Adrenal gland (tissue), 12 donors: Measurements from ENCODE around the gene OR2A5. TPM values are rescaled to one million over a fixed set of nuclear protein-coding genes. Genes with fewer than 3 reads are reported as not detected.

Experiments
- DNase-seq, 7 donors: peaks; one replicate each; pipeline ENCODE4 v3.0.0-alpha.2; 2019 to 2020
- H3K27ac ChIP-seq, 5 donors: fragments of 200-600 bp; sonication (generic) in 4 of 5; 1 replicate in 3 of 5; 2 replicates in 2 of 5; pipeline versions ENCODE4 v1.5.1 to v1.8.0; 2016 to 2020; ENCODE audit warnings: mild to moderate bottlenecking in 1 of 5
- H3K27me3 ChIP-seq: fragments of 200-600 bp; 2 replicates; pipeline ENCODE4 v1.8.0; 2021
- H3K36me3 ChIP-seq, 2 donors: fragments of 200-600 bp; replicated peaks in 1 of 2; 1 replicate in 1 of 2; 2 replicates in 1 of 2; pipeline versions ENCODE4 v1.5.1 to v1.8.0; 2018 to 2022
- H3K4me1 ChIP-seq, 2 donors: fragments of 200-600 bp; replicated peaks in 1 of 2; 1 replicate in 1 of 2; 2 replicates in 1 of 2; pipeline versions ENCODE4 v1.5.1 to v1.8.0; 2018 to 2021
- H3K4me3 ChIP-seq, 4 donors: fragments of 200-600 bp; sonication (generic) in 3 of 4; one replicate each; pipeline ENCODE4 v1.5.1; 2016 to 2018
- H3K9me3 ChIP-seq, 3 donors: fragments of 200-600 bp; sonication (generic) in 1 of 3; replicated peaks in 1 of 3; 1 replicate in 2 of 3; 2 replicates in 1 of 3; pipeline versions ENCODE4 v1.5.1 to v1.8.0; 2016 to 2021
- CTCF ChIP-seq, 6 experiments: fragments of 450-650 bp in 4 of 6; fragments of 200-600 bp in 2 of 6; sonication (generic) in 1 of 6; IDR thresholded peaks; 1 replicate in 5 of 6; 2 replicates in 1 of 6; pipeline versions ENCODE4 v1.5.1 to v1.8.0; 2016 to 2021; ENCODE audit warnings: antibody characterized with exemption in 6 of 6, mild to moderate bottlenecking in 2 of 6, moderate library complexity in 1 of 6
- POLR2A ChIP-seq, 2 donors: fragments of 450-650 bp; IDR thresholded peaks; one replicate each; pipeline ENCODE4 v1.6.1; 2017; ENCODE audit warnings: antibody characterized with exemption in 2 of 2, mild to moderate bottlenecking in 2 of 2, moderate library complexity in 1 of 2
- WGBS, 4 donors: extraction: QIAGEN DNeasy Blood & Tissue Kit in 2 of 4; methylation state at CpG; one replicate each; pipeline versions ENCODE4 v1.1.5 to v1.1.7; 2013 to 2017; 5-methylcytosine and 5-hydroxymethylcytosine counted together
- intact Hi-C, 2 donors: fragments of 100-400 bp; cut with DNase I; formaldehyde crosslinking; loops; one replicate each; pipeline versions ENCODE4 v1.14.1 to v1.15.0; 2022 to 2023
- polyA plus RNA-seq, 3 donors: library from polyadenylated mRNA; stranded (reverse); fragments of 200-250 nt in 2 of 3; fragments of 350-450 nt in 1 of 3; fragmentation: Illumina TruSeq in 1 of 3; extraction: RNeasy Lipid Tissue Mini Kit (QIAGEN cat#74804) in 1 of 3; gene quantifications; one replicate each; pipeline ENCODE4 v1.2.3, GENCODE V29; 2013 to 2014
- total RNA-seq, 9 donors: library from RNA; depleted of rRNA in 4 of 9; stranded (reverse); fragments of >200 nt in 4 of 9; fragments of 120-200 nt in 1 of 9; fragmentation: NEBNext Ultra II Directional in 1 of 9; extraction: Animal tissue kit (Norgen Biotek cat#: 25700) in 1 of 9; gene quantifications; one replicate each; pipeline versions ENCODE4 v1.1.0 to v1.2.4, GENCODE V29; 2013 to 2023
- donor health status: healthy with polysubstance abuse.
- donor health status: Bipolar disorder and iron deficiency.
- donor health status: DM: yes; HTN: yes; CAD: no.
- donor health status: DM: no; HTN: no; CAD: no.
- donor health status: DM: no; HTN: no; CAD: no.
- donor health status: DM: yes; HTN: yes; CAD: no.

Gene OR2A5
- total and polyA plus RNA-seq, 12 donors = under 0.01 TPM; not detected in 11

DNA sequence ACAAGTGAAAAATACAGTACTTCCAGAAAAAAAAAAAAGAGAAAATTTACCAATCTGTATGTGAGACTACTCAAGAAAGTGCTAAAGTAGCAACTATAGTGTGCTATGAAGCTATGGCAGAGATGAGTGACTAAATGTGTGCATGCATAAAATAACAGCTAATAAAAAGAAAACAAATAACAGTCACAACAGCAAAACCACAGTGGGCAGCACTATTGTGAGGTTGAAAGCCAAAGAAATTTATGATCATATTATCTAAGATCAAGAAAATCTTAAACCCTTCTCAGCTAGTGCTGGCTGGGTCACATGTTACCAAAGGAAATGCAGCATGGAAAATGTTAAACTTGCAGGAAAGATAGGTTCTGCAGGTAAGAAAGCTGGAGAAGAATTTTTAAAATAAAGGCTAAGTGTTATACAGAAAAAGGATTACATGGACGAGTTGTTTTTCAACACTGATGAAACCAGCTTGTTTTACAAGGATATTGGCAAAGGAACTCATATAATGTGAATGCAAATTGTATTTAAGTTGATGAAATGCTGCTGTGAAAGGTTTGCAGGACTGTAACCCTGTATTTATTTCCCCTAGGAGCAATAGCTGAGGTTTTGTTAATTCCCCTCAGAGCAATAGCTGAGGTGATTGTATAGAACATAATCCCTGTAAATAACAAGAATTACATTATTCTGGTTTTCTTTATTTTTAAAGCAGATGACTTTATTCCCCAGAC, 15.6 kb upstream of the OR2A5 start:
- Histone ChIP-seq H3K9me3 (peaks cover 0 to 4% (median 0%) of the 10 kb centered on the region in 3 donors), H3K27ac (no peak overlapping the region), H3K36me3 (no peaks in the 10 kb centered on the region), H3K4me3 (no peak overlapping the region), H3K27me3 (no peaks in the 10 kb centered on the region), H3K4me1 (no peaks in the 10 kb centered on the region)
- DNase-seq = no peak
- WGBS, 4 donors = 55 to 80% (median 67%) methylated on average over 1 of the region's 1 CpG
- TF ChIP-seq CTCF (IDR thresholded peaks at IDR 0.05) (no peak), POLR2A (IDR thresholded peaks at IDR 0.05) (no peak)
- intact Hi-C loops = no loop called here

DNA sequence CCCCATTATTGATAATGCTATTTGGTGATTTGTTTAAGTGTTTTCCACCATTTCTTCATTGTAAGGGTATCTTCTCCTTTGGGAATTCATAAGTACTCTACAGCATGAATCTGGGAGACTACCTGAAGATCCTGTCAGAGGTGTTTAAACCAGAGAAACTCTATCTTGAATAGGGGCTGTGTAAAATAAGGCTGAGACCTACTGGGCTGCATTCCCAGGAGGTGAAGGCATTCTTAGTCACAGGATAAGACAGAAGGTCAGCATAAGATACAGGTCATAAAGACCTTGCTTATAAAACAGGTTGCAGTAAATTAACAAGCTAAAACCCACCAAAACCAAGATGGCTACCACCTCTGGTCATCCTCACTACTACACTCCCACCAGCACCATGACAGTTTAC, 13.4 kb upstream of the OR2A5 start:
- no peak for DNase-seq
- TF ChIP-seq POLR2A (IDR thresholded peaks at IDR 0.05) = no peak
- TF ChIP-seq CTCF (IDR thresholded peaks at IDR 0.05) = no peak
- no peaks in the 10 kb centered on the region for H3K27me3 ChIP-seq
- no peak overlapping the region for H3K4me3 ChIP-seq
- H3K27ac ChIP-seq = no peak overlapping the region
- intact Hi-C loops = no loop called here
- no peaks in the 10 kb centered on the region for H3K9me3 ChIP-seq
- H3K4me1 ChIP-seq = no peaks in the 10 kb centered on the region
- no peaks in the 10 kb centered on the region for H3K36me3 ChIP-seq

DNA sequence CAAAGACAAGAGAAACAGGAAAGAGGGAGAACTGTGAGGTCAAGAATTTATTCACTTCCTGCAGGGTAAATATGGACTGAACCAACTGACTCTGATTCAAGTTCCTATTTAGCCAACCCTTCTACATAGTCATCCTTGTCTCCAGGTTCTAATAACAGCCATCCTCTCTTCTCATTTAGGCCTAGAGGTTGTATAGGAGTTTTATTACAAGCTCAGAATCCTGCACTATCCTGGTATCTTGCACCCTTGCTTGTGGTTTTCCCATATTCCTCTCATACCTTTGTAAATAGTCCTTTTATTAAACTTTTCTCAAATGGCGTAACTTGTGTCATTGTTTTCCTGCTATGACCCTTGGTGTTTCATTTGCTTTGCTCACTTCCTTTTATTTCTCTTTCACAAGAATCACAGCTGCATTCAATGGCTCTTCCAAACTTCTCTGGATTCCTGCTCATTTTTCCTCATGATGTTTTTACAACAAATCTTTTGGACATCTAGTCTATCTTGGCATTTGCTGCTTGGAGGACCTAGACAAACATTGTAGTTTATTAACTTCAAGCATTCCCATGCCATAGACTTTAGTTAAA, 12.4 kb upstream of the OR2A5 start:
- WGBS, 4 donors = 30 to 94% (median 63%) methylated on average over 1 of the region's 1 CpG
- Histone ChIP-seq H3K4me1 (no peaks in the 10 kb centered on the region), H3K27me3 (no peaks in the 10 kb centered on the region), H3K27ac (no peak overlapping the region), H3K9me3 (no peaks in the 10 kb centered on the region), H3K36me3 (no peaks in the 10 kb centered on the region), H3K4me3 (no peak overlapping the region)
- TF ChIP-seq POLR2A (IDR thresholded peaks at IDR 0.05) = no peak
- TF ChIP-seq CTCF (IDR thresholded peaks at IDR 0.05) = no peak
- intact Hi-C loops = no loop called here
- DNase-seq = no peak

- Histone ChIP-seq H3K36me3 (no peaks in the 10 kb centered on the region), H3K4me1 (no peaks in the 10 kb centered on the region), H3K9me3 (no peaks in the 10 kb centered on the region), H3K27me3 (no peaks in the 10 kb centered on the region), H3K4me3 (no peak overlapping the region), H3K27ac (no peak overlapping the region)
- intact Hi-C loops = no loop called here
- 73 to 86% (median 82%) methylated on average over 1 of the region's 1 CpG for WGBS, 4 donors
- no peak for DNase-seq
- TF ChIP-seq CTCF (IDR thresholded peaks at IDR 0.05) = no peak
- no peak for TF ChIP-seq POLR2A (IDR thresholded peaks at IDR 0.05)
Measured at GRCh38 chr7:144037414-144038035, 11.2 kb upstream of the OR2A5 start.
